ENCODE data around the gene JAML.

Gene JAML

GRCh38 chr11:118145285-118146227 is 79.3 kb downstream of the JAML start:
- DNase-seq (ENCODE audit: low read depth in 2 of 2) = peak; percentile 72 to 88

GRCh38 chr11:118144301-118145268 is 80.2 kb downstream of the JAML start:
- no peak for DNase-seq (ENCODE audit: low read depth in 2 of 2)

All from stimulated activated CD4-positive, alpha-beta T cell treated with anti-CD3 and anti-CD28 coated beads, Interleukin-15, amount 100 ng/mL, for 48 hours (primary cell).